HepG2 (cell line): Measurements from ENCODE around the gene SYAP1. TPM values are rescaled to one million over a fixed set of nuclear protein-coding genes. Genes with fewer than 3 reads are reported as not detected.
A peak's percentile ranks its signal among the peaks of the same experiment; 100 is the strongest.

Experiments used
- BCL6 ChIP-seq: IDR thresholded peaks from 2 replicates; pipeline ENCODE4 v1.6.1; 2016; ENCODE audit warnings: missing genetic modification reagents, missing compliant biosample characterization
- EP300 ChIP-seq, 3 experiments: sonication (generic) in 1 of 3; formaldehyde crosslinking in 1 of 3; IDR thresholded peaks; 2 replicates each; pipeline versions ENCODE4 v1.5.1 to v1.6.1; 2011 to 2020; ENCODE audit warnings: low read depth in 2 of 3, low read length in 2 of 3, borderline replicate concordance in 1 of 3, improper control_type of control experiment in 1 of 3, mild to moderate bottlenecking in 1 of 3, missing genetic modification reagents in 1 of 3, moderate library complexity in 1 of 3
- FOXA1 ChIP-seq, 2 experiments: fragments of 450-650 bp in 1 of 2; sonication (generic) in 1 of 2; formaldehyde crosslinking in 1 of 2; IDR thresholded peaks; 2 replicates each; pipeline versions ENCODE4 v1.4.0 to v1.6.1; 2016 to 2020; ENCODE audit warnings: missing genetic modification reagents in 1 of 2
- SOX13 ChIP-seq, 3 experiments: fragments of 450-650 bp in 1 of 3; sonication (generic) in 1 of 3; formaldehyde crosslinking in 1 of 3; IDR thresholded peaks in 2 of 3; conservative IDR thresholded peaks in 1 of 3; 2 replicates each; pipeline versions ENCODE4 v1.5.0 to v1.6.1; 2016 to 2020; ENCODE audit warnings: antibody characterized with exemption in 1 of 3, mild to moderate bottlenecking in 1 of 3, missing compliant biosample characterization in 1 of 3, missing genetic modification reagents in 1 of 3, moderate library complexity in 1 of 3
- SOX6 ChIP-seq, 2 experiments: fragments of 450-650 bp in 1 of 2; sonication (generic) in 1 of 2; formaldehyde crosslinking in 1 of 2; IDR thresholded peaks; 2 replicates each; pipeline versions ENCODE4 v1.4.0 to v1.6.1; 2017 to 2020; ENCODE audit warnings: antibody characterized with exemption in 1 of 2, mild to moderate bottlenecking in 1 of 2, missing genetic modification reagents in 1 of 2
- polyA plus RNA-seq, 8 experiments: library from polyadenylated mRNA; depleted of rRNA in 3 of 8; stranded (reverse) in 7 of 8; unstranded in 1 of 8; fragments of >200 nt; fragmentation: Illumina TruSeq in 4 of 8; extraction: Trizol in 4 of 8; gene quantifications; 2 replicates each; pipeline versions ENCODE4 v1.2.1 to v1.2.3, GENCODE V29; 2011 to 2016; ENCODE audit warnings: low read depth in 4 of 8, missing spikeins in 1 of 8, mixed read lengths in 1 of 8; ENCODE audit not compliant: insufficient read depth in 1 of 8
- total RNA-seq, 5 experiments: library from RNA; depleted of rRNA; stranded (reverse); fragments of >200 nt; fragmentation: Illumina TruSeq; extraction: Trizol; gene quantifications; 2 replicates each; pipeline ENCODE4 v1.2.3, GENCODE V29; 2016; ENCODE audit warnings: low read depth in 1 of 5
- TF ChIP-seq, protein P1 (sequence below): sonication (generic); formaldehyde crosslinking; IDR thresholded peaks from 2 replicates; pipeline ENCODE4 v1.4.0; 2020; ENCODE audit warnings: missing genetic modification reagents
- TF ChIP-seq, protein P2 (sequence below): sonication (generic); formaldehyde crosslinking; IDR thresholded peaks from 2 replicates; pipeline ENCODE4 v1.4.0; 2020; ENCODE audit warnings: missing genetic modification reagents, borderline replicate concordance
- TF ChIP-seq, protein P3 (sequence below): IDR thresholded peaks from 2 replicates; pipeline ENCODE4 v1.6.1; 2016; ENCODE audit warnings: missing compliant biosample characterization, missing genetic modification reagents, borderline replicate concordance

Gene SYAP1
- total and polyA plus RNA-seq, 2 of the 13 experiments (the other 11 are each of a cell fraction or from before 2014, with no cell fraction given), result 4.9 to 18.5 TPM

- 0 out of 4 replicates have a peak, but pooled peaks of 1 of the 2 experiments have one; percentile 7 for TF ChIP-seq EP300 (IDR thresholded peaks at IDR 0.05; ENCODE audit: low read depth in 2 of 2, low read length in 2 of 2)
- no peak for TF ChIP-seq EP300 (CRISPR knock-in tag; IDR thresholded peaks at IDR 0.05; ENCODE audit: borderline replicate concordance)
- TF ChIP-seq SOX6 (IDR thresholded peaks at IDR 0.05), result no peak
- TF ChIP-seq SOX6 (CRISPR knock-in tag; IDR thresholded peaks at IDR 0.05), result peak; percentile 66
- TF ChIP-seq FOXA1 (IDR thresholded peaks at IDR 0.05), result no peak
- TF ChIP-seq FOXA1 (CRISPR knock-in tag; IDR thresholded peaks at IDR 0.05), result peak; percentile 37; the same call in 1 of the 2 replicates
- TF ChIP-seq BCL6, result peak; percentile 45
- TF ChIP-seq, protein P1, sequence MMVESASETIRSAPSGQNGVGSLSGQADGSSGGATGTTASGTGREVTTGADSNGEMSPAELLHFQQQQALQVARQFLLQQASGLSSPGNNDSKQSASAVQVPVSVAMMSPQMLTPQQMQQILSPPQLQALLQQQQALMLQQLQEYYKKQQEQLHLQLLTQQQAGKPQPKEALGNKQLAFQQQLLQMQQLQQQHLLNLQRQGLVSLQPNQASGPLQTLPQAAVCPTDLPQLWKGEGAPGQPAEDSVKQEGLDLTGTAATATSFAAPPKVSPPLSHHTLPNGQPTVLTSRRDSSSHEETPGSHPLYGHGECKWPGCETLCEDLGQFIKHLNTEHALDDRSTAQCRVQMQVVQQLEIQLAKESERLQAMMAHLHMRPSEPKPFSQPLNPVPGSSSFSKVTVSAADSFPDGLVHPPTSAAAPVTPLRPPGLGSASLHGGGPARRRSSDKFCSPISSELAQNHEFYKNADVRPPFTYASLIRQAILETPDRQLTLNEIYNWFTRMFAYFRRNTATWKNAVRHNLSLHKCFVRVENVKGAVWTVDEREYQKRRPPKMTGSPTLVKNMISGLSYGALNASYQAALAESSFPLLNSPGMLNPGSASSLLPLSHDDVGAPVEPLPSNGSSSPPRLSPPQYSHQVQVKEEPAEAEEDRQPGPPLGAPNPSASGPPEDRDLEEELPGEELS (CRISPR knock-in tag), result peak; percentile 85
- TF ChIP-seq, protein P2, sequence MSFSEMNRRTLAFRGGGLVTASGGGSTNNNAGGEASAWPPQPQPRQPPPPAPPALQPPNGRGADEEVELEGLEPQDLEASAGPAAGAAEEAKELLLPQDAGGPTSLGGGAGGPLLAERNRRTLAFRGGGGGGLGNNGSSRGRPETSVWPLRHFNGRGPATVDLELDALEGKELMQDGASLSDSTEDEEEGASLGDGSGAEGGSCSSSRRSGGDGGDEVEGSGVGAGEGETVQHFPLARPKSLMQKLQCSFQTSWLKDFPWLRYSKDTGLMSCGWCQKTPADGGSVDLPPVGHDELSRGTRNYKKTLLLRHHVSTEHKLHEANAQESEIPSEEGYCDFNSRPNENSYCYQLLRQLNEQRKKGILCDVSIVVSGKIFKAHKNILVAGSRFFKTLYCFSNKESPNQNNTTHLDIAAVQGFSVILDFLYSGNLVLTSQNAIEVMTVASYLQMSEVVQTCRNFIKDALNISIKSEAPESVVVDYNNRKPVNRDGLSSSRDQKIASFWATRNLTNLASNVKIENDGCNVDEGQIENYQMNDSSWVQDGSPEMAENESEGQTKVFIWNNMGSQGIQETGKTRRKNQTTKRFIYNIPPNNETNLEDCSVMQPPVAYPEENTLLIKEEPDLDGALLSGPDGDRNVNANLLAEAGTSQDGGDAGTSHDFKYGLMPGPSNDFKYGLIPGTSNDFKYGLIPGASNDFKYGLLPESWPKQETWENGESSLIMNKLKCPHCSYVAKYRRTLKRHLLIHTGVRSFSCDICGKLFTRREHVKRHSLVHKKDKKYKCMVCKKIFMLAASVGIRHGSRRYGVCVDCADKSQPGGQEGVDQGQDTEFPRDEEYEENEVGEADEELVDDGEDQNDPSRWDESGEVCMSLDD, result no peak
- TF ChIP-seq, protein P3, sequence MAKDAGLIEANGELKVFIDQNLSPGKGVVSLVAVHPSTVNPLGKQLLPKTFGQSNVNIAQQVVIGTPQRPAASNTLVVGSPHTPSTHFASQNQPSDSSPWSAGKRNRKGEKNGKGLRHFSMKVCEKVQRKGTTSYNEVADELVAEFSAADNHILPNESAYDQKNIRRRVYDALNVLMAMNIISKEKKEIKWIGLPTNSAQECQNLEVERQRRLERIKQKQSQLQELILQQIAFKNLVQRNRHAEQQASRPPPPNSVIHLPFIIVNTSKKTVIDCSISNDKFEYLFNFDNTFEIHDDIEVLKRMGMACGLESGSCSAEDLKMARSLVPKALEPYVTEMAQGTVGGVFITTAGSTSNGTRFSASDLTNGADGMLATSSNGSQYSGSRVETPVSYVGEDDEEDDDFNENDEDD, result no peak
- TF ChIP-seq SOX13 (IDR thresholded peaks at IDR 0.05), result no peak
- TF ChIP-seq SOX13 (CRISPR knock-in tag; conservative IDR thresholded peaks at IDR 0.05 in 1 of 2, IDR thresholded peaks at IDR 0.05 in 1 of 2), result peak in 1 of 2 experiments; percentile 63; a peak in 2 of 4 replicates
Observed at GRCh38 chrX:16807976-16808542, 88.6 kb downstream of the SYAP1 start (continued).
